Duodenal mucosa (tissue), 2 donors: Measurements from ENCODE around the gene GPD1.
A peak's percentile ranks its signal among the peaks of the same experiment; 100 is the strongest.

ENCODE experiments used
- H3K27ac ChIP-seq: one replicate; pipeline ENCODE4 v1.7.0; 2013; ENCODE audit warnings: low read depth, low read length
- H3K27me3 ChIP-seq, 2 donors: one replicate each; pipeline ENCODE4 v1.7.0; 2013; ENCODE audit warnings: low read length in 2 of 2, control low read depth in 1 of 2; ENCODE audit not compliant: insufficient read depth in 2 of 2, control insufficient read depth in 1 of 2
- H3K36me3 ChIP-seq, 2 donors: one replicate each; pipeline ENCODE4 v1.7.0; 2013; ENCODE audit warnings: low read length in 2 of 2, control low read depth in 1 of 2; ENCODE audit not compliant: insufficient read depth in 2 of 2, control insufficient read depth in 1 of 2
- H3K4me1 ChIP-seq, 2 donors: one replicate each; pipeline ENCODE4 v1.7.0; 2013; ENCODE audit warnings: low read length in 2 of 2, control low read depth in 1 of 2; ENCODE audit not compliant: insufficient read depth in 2 of 2, control insufficient read depth in 1 of 2
- H3K4me3 ChIP-seq, 2 donors: one replicate each; pipeline ENCODE4 v1.7.0; 2013; ENCODE audit warnings: low read length in 2 of 2, low read depth in 1 of 2
- H3K9ac ChIP-seq, 2 donors: one replicate each; pipeline ENCODE4 v1.7.0; 2013; ENCODE audit warnings: low read length in 2 of 2, low read depth in 1 of 2
- H3K9me3 ChIP-seq, 2 donors: one replicate each; pipeline ENCODE4 v1.7.0; 2013; ENCODE audit warnings: low read length in 2 of 2, control low read depth in 1 of 2; ENCODE audit not compliant: control insufficient read depth in 1 of 2

The GPD1 gene

GRCh38 chr12:50099302-50100008, 4.4 kb upstream of the GPD1 start:
- Histone ChIP-seq H3K4me3 (no peak overlapping the region), H3K27ac (no peak overlapping the region), H3K9ac (no peak overlapping the region), H3K36me3 (peaks cover 33 to 56% of the 10 kb centered on the region in 2 donors), H3K27me3 (no peaks in the 10 kb centered on the region), H3K4me1 (peaks cover 15 to 23% of the 10 kb centered on the region in 2 donors), H3K9me3 (no peaks in the 10 kb centered on the region)

GRCh38 chr12:50100561-50100960, 3.2 kb upstream of the GPD1 start:
- H3K4me1 ChIP-seq = peaks cover 23 to 34% of the 10 kb centered on the region in 2 donors
- H3K27ac ChIP-seq = no peak overlapping the region
- no peaks in the 10 kb centered on the region for H3K9me3 ChIP-seq
- no peaks in the 10 kb centered on the region for H3K27me3 ChIP-seq
- no peak overlapping the region for H3K9ac ChIP-seq
- no peak overlapping the region for H3K4me3 ChIP-seq
- H3K36me3 ChIP-seq = peaks cover 29 to 45% of the 10 kb centered on the region in 2 donors

DNA sequence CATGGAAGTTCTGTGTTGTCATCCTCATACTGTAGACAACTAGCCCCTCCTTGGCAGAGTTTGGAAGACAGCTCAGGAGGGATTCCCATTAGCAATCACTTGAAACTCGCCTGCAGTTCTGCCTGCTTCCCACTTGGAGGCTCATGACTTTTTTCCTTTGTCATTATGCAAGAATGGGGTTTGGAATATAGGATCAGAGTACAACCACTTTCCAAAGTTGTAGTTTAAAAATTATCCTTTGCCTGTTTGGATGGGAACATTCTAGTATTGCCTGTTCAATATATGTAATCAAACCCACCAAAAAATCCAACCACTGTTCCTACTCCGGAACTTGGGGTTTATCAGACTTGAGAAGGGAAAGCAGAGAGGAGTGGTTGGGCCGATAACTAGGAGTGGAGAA, 2.1 kb upstream of the GPD1 start:
- Histone ChIP-seq H3K27ac (no peak overlapping the region), H3K4me1 (peaks cover 23 to 36% of the 10 kb centered on the region in 2 donors), H3K9ac (no peak overlapping the region), H3K4me3 (no peak overlapping the region), H3K36me3 (peaks cover 19 to 35% of the 10 kb centered on the region in 2 donors), H3K27me3 (no peaks in the 10 kb centered on the region), H3K9me3 (no peaks in the 10 kb centered on the region)

- H3K4me3 ChIP-seq = no peak overlapping the region
- no peak overlapping the region for H3K27ac ChIP-seq
- peaks cover 27 to 36% of the 10 kb centered on the region in 2 donors for H3K4me1 ChIP-seq
- peaks cover 19 to 35% of the 10 kb centered on the region in 2 donors for H3K36me3 ChIP-seq
- H3K9ac ChIP-seq = no peak overlapping the region
- H3K9me3 ChIP-seq = no peaks in the 10 kb centered on the region
- H3K27me3 ChIP-seq = no peaks in the 10 kb centered on the region
Measured at GRCh38 chr12:50102131-50102531, 1.7 kb upstream of the GPD1 start.

GRCh38 chr12:50102646-50103309, 1.0 kb upstream of the GPD1 start:
- Histone ChIP-seq H3K4me3 (no peak overlapping the region), H3K27me3 (no peaks in the 10 kb centered on the region), H3K9ac (peak overlapping the region in 1 of 2 donors; percentile 21), H3K4me1 (peaks cover 33 to 36% of the 10 kb centered on the region in 2 donors), H3K36me3 (peaks cover 18 to 35% of the 10 kb centered on the region in 2 donors), H3K27ac (no peak overlapping the region), H3K9me3 (no peaks in the 10 kb centered on the region)

DNA sequence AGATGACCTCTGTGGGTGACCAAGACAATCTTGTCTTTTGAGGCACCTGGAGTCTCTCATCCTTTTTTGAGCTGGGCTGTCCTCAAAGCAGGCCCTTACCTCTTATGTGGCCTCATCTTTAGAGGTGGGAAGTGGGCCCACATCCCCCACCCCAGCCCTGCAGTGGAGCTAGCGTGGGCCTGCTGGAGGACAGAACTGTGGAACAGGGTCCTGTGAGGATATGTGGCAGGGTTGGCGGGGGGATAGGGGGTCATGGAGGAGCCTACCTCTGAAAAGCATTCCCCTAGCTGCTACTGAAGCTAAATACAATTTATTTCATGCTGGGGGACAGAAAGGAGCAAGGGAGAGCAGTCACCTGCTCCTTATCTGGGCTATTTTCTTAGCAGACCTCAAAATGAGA, 457 bp upstream of the GPD1 start:
- Histone ChIP-seq H3K27me3 (no peaks in the 10 kb centered on the region), H3K4me1 (peaks cover 38 to 39% of the 10 kb centered on the region in 2 donors), H3K4me3 (peak overlapping the region in 1 of 2 donors; percentile 66), H3K36me3 (peaks cover 13 to 33% of the 10 kb centered on the region in 2 donors), H3K27ac (peak overlapping the region; percentile 20), H3K9me3 (no peaks in the 10 kb centered on the region), H3K9ac (peak overlapping the region; percentile 21)

GRCh38 chr12:50104417-50105366, 884 bp downstream of the GPD1 start:
- H3K27ac ChIP-seq = peak overlapping the region; percentile 79
- H3K4me1 ChIP-seq = peaks cover 49 to 50% of the 10 kb centered on the region in 2 donors
- no peaks in the 10 kb centered on the region for H3K9me3 ChIP-seq
- peaks cover 3 to 20% of the 10 kb centered on the region in 2 donors for H3K36me3 ChIP-seq
- no peaks in the 10 kb centered on the region for H3K27me3 ChIP-seq
- peak overlapping the region; percentile 66 to 74 for H3K4me3 ChIP-seq
- H3K9ac ChIP-seq = peak overlapping the region; percentile 61 to 68

DNA sequence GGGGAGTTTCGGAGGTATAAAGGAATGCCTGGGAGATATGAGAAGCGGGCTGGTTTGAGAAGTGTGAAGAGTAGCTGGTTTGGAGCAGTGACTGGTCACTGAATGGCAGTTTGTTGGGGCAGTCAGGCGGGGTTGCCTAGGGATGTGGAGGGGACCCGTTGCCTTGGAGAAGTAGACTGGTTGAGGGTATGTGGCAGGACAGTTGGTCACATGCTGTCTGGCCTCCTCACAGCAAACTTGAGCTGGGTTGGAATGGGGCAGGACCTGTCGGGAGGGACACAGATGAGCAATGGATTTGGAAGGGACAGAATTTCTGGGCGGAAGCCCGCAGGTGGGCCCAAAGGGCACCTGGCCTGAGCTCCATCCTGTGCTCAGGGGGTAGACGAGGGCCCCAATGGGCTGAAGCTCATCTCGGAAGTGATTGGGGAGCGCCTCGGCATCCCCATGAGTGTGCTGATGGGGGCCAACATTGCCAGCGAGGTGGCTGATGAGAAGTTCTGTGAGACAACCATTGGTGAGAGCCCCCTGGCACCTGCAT, 2.2 kb downstream of the GPD1 start:
- Histone ChIP-seq H3K4me3 (peak overlapping the region; percentile 62 to 66), H3K4me1 (peaks cover 62 to 63% of the 10 kb centered on the region in 2 donors), H3K9me3 (no peaks in the 10 kb centered on the region), H3K36me3 (peaks cover 0 to 15% of the 10 kb centered on the region in 2 donors), H3K9ac (peak overlapping the region; percentile 34 to 67), H3K27ac (no peak overlapping the region), H3K27me3 (no peaks in the 10 kb centered on the region)

DNA sequence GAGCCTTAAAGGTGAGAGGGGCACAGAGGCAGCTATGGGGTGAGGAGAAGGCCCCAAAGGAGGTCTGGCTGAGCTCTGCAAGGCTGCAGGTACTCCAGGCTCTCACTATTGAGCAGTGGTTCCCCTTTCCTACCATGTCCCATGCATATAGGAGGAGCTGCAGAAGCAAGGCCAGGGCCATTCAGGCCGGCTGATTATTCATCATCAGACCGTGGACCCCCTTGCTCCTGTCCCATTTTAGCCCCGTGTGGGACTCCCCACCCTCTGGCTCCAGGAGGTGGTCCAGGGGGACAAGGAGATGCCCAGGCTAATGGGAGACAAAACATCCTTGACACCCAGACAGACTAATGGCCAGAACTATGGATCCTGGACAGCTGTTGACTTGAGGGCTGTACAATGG, 3.1 kb downstream of the GPD1 start:
- H3K27ac ChIP-seq = no peak overlapping the region
- no peak overlapping the region for H3K4me3 ChIP-seq
- H3K9me3 ChIP-seq = no peaks in the 10 kb centered on the region
- H3K27me3 ChIP-seq = no peaks in the 10 kb centered on the region
- H3K36me3 ChIP-seq = peaks cover 0 to 15% of the 10 kb centered on the region in 2 donors
- no peak overlapping the region for H3K9ac ChIP-seq
- peaks cover 65 to 69% of the 10 kb centered on the region in 2 donors for H3K4me1 ChIP-seq
